Activated T-helper 1 cell treated with anti-CD3 and anti-CD28 coated beads, Interleukin-2, amount 50 U/mL, for 16 hours (primary cell): ENCODE data around the gene MAP2K5.

Experiments used
- DNase-seq, 2 donors: peaks; one replicate each; pipeline ENCODE4 v3.0.0-alpha.2; 2020; ENCODE audit warnings: low read depth in 1 of 2, low spot score in 1 of 2

The MAP2K5 gene

GRCh38 chr15:67852418-67852817 lies 309.9 kb downstream of the MAP2K5 start:
- no peak for DNase-seq

- DNase-seq, result no peak
These were observed 311.0 kb downstream of the MAP2K5 start for GRCh38 chr15:67853454-67853853.

- DNase-seq, result no peak
These were observed 311.9 kb downstream of the MAP2K5 start for GRCh38 chr15:67854358-67854757.

GRCh38 chr15:67855842-67856241 lies 313.3 kb downstream of the MAP2K5 start:
- no peak for DNase-seq
